SKM-1 treated with dmso at 0.1 percent for 144 hours (cell line): ENCODE measurements around the gene STMN1.
A peak's percentile ranks its signal among the peaks of the same experiment; 100 is the strongest.

Source experiments
- DNase-seq: peaks from one replicate; lab custom pipeline; 2025; ENCODE audit not compliant: unreplicated experiment; lab: John Stamatoyannopoulos, UW

The STMN1 gene

GRCh38 chr1:25871704-25872494 lies 34.3 kb downstream of the STMN1 start:
- no peak for DNase-seq

DNA sequence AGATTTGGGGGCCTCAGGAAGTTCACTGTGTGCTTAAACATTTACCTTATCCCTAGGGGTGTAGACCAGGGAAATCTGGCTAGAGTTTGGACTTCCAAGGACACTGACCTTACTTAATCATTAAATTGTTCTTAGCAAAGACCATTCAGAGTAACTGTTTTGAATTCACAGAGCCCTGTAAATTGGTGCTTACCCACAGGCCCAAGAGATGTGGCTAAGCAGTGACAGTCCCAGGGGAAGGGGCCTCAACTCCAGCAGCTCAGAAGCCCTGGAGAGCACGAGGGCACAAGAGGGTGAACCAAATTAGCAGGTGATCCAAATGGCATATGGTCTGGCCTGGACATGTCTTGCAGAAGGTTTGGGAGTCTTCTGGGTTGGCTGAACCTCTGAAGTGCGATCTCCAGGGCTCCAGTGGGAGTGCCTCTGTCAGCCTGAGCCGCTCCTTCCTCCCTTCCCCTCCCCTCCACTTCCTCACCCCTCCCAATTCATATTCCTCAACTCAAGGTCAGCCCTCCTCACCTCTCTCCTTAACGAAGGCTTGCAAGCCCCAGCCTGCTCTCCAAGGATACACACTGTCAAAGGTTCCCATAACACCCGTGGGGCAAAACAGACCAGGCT lies 35.0 kb downstream of the STMN1 start:
- DNase-seq: no peak

DNA sequence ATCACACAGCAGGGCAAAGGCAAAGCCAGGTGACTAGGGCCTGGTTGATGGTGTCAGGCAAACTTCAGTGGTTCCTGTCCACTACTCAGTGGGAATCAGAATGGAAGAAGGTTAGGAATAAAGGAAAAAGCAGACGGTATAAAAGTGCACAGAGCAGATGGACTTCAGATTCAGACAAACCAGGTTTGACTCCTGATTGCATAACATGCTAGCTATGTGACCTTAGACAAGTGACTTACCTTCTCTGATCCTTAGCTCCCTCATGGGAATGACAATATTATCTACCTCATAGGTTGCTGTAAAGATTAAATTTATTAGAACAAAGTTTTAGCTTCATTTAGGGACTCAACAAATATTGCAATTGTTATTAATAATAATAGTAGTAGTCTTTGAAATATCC lies 35.6 kb downstream of the STMN1 start:
- no peak for DNase-seq

DNA sequence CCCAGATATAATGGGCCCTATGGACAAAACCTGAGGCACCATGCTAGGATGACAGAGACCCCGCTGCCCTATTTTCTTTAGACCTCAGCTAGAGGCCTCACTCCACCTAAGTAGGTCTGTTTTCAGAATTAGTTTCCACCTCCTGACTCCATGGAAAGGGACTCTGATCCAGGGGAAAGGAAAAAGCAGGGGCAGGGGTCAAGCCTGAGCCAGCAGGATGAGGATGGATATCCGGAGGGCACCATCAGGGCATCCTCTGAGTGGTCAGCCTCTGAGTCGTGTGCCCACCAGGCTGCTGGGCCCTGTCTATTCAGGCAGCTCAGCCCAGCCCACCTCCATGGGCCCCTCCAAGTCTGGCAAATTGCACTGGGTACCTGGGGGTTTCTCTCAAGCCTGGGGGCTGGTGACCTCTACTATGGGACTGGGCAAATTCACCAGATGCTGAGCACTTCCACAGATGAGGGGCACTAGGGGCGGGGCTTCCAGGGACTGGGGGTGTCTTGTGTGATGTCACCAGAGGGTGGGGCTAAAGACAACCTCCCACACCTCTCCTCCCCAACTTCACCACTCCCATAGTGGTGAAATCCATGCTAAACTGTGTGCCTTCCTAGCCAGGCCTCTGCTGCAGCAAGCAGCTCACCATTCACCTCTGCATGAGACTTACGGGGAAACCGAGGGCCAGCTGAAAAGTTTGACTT lies 36.2 kb downstream of the STMN1 start:
- DNase-seq: no peak

DNA sequence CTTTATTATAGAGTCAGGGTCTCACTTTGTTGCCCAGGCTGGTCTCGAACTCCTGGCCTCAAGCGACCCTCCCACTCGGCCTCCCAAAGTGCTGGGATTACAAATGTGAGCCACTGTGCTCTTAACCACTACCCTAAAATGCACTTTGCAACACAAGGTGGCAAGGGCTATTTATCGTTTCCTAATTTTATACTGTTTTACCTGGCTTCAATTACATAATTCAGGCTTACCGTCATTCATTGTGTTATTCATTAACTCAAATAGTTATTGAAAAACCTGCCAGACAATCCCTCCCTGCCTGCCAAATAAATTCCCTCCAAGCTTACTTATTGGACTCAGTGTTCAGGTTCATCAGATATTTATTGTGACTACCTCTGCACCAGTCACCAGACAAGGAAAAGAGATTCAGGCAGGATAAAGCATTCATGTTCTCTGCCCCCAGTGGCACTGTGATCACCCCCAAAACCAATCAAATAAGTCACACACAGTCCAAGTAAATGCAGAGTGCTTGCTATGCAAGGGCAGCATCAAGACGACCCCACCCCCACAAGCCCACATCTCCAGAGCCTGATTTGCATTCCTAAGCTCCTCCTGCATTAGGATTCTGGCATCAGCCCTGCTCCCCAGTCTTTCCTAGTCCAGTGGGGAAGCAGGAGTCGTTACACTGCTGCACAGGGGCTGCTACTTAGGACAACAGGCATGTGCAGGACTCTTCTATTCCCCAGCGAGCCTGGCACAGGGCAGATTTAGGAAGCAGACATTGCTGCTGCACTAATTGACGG lies 38.8 kb downstream of the STMN1 start:
- DNase-seq: no peak

DNA sequence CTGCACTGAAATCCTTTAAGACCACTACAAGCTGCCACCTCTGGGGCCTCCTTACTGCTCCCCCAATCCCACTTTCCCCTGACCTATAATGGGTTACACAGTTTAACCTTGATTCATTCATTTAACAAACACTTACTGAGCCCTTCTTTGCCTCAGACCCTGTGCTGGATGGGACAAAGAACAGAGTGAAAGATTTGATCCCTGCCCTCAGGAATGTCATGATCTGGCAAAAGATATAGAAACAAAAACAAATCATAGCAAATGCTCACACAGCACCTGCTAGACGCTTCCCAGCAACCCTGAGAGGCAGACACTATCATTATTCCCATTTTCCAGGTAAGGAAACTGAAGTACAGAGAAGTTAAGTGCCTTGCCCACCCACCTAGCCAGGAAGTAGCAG lies 39.9 kb downstream of the STMN1 start:
- no peak for DNase-seq

DNA sequence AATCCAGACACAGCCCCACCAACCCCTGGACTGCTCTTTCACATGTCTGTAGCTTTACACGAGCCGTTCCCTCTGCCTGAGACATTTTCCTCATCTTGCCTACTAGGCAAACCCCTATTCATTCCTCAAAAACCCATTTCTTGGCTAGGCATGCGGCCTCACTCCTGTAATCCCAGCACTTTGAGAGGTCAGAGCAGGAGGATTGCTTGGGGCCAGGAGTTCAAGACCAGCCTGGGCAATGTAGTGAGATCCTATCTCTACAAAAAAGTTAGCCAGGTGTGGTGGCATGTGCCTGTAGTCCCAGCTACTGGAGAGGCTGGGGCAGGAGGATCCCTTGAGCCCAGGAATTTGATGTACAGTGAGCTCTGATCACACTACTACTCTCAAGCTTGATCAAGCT lies 41.8 kb downstream of the STMN1 start:
- DNase-seq: no peak

DNA sequence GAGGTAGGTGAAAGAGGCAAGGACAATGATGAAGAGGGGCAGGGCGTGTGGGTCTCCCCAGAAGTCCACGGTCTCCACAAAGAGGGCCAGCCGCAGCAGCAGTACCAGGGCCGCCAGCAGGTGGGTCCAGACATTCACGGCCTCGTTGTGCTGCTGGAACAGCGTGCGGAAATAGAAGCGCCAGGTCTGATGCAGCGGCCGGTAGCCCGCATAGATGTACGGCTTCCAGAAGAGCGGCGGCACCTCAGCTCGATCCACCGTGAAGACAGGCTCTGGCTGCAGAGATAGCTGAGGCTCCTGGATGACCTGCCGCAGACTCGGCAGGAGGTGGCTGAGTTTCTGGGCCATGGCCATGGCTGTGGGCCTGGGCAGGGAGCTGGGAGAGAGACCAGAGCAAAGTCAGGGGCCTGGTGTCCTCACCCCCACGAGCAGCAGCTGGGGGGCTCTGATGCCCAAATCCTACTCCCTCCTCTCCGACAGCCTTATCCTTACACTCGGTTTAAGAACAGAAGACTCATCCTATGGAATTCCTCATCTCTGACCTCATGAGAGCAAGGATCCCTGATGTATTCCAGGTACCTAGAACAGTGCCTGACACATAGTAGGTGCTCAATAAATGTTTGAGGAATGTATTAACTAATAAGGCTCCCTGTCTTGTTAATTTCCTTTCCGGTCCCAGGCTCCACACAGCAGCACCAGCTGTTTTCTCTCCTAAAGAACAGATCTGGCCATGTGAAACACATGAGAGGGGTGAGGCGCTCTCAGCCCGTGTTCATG lies 42.5 kb downstream of the STMN1 start:
- DNase-seq: no peak

DNA sequence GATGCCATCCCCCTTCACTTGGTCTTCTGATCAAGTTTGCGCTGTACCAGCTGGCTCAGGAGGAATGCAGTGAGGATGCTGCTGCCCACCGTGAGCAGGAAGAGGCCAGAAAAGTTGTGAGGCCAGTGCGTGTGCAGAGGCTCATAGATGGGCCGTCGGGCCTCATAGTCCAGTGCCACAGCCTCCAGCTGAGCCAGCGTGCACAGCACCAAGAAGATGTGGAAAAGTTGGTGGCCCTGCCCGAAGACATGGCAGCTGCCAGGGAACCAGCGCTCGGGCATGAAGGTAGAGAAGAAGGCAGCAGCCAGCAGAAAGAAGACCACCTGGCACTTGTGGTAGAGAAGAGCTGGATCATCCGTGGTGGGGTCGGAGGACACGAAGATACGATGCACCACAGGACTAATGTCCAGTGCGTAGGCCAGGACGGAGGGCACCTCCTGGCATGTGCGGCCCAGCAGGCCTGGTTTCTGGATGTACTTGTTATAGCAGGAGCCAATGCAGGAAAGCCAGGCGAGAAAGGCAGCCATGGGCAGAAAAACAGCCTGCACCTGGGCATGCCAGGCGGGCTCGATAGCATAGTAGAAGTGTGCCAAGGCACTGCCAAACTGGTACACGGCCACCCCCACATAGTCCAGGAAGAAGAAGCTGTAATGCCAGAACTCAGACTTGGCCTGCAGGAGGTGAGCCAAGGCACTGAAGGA lies 43.3 kb downstream of the STMN1 start:
- DNase-seq: no peak

- DNase-seq: peak; percentile 80
Measured at GRCh38 chr1:25861316-25862286, 44.6 kb downstream of the STMN1 start.

GRCh38 chr1:25858906-25859789 lies 47.1 kb downstream of the STMN1 start, which contains the start of gene AUNIP:
Gene AUNIP (minus strand): TSS chr1:25859457. CDS start chr1:25859357, 100 bp downstream.
- DNase-seq: peak; percentile 84

DNA sequence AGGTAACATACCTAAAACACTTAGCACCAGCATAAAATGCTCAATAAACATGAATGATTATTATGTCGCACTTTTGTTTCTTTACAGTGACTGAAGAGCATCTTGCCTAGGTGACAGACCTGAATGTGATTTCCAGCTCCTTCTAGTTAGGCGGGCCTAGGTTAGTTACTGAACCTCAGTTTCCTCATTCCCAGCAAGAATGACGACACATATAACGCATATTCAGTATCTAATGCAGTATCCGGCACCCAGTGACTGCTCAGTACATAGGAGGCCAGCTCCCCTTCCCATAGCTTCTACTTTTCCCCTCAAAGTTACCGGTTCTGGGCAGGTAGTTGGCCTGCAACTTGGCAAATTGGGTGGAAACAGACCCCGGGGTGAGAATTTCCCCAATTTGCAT lies 47.7 kb downstream of the STMN1 start:
- peak; percentile 49 for DNase-seq

DNA sequence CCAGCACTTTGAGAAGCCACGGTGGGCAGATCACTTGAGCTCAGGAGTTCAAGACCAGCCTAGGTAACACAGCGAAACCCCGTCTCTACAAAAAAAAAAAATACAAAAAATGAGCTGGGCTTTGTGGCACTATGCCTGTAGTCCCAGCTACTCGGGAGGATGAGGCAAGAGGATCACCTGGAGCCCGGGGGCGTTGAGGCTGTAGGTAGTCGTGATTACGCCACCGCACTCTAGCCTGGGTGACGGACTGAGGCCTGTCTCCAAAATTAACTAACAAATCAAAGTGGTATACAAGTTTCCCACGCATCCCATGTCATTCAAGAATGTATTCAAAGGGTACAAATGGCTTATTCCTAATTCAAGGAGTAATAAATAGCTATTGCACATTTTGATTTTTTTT lies 49.4 kb downstream of the STMN1 start:
- DNase-seq: no peak

DNA sequence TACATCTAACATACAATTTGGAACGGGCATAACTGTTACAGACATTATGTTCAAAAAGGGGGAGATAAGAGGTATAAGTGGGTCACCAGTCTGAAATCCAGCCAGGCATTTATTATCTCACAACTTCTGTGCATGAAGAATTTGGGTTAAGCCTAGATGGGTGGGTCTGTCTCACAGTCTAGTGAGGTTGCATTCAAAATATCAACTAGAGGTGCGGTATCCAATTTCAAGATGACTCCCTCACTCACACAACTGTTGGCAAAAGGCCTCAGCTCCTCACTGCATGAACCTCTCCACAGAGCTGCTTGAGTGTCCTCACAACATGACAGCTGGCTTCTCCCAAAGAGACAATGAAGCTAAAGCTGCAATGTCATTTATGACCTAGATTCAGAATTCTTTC lies 51.7 kb downstream of the STMN1 start:
- no peak for DNase-seq
